ENCODE measurements around the gene CENPX. TPM values are rescaled to one million over a fixed set of nuclear protein-coding genes. Genes with fewer than 3 reads are reported as not detected.

CENPX gene
- total and polyA plus RNA-seq, 2 of the 13 experiments (the other 11 are each of a cell fraction or from before 2014, with no cell fraction given): 92.7 to 170 TPM

- TF ChIP-seq ZNF619 (CRISPR knock-in tag; IDR thresholded peaks at IDR 0.05): no peak
- TF ChIP-seq ZNF263 (CRISPR knock-in tag; IDR thresholded peaks at IDR 0.05): no peak; the same call in 1 of the 2 replicates
- TF ChIP-seq JUN (CRISPR knock-in tag; IDR thresholded peaks at IDR 0.05): no peak
- TF ChIP-seq ZNF180 (CRISPR knock-in tag; IDR thresholded peaks at IDR 0.05; ENCODE audit: borderline replicate concordance, low read depth): peak; percentile 81; the same call in 1 of the 2 replicates
- 0 out of 2 replicates have a peak, but pooled peaks have one; percentile 55 for TF ChIP-seq ZSCAN12 (CRISPR knock-in tag; IDR thresholded peaks at IDR 0.05)
- peak; percentile 4; the same call in 1 of the 2 replicates for TF ChIP-seq TBX2 (CRISPR knock-in tag; IDR thresholded peaks at IDR 0.05; ENCODE audit: borderline replicate concordance)
- TF ChIP-seq NPAS2 (CRISPR knock-in tag; IDR thresholded peaks at IDR 0.05; ENCODE audit: borderline replicate concordance): no peak
- TF ChIP-seq EP300 (IDR thresholded peaks at IDR 0.05; ENCODE audit: low read depth in 2 of 2, low read length in 2 of 2): no peak
- 0 out of 2 replicates have a peak, but pooled peaks have one; percentile 24 for TF ChIP-seq EP300 (CRISPR knock-in tag; IDR thresholded peaks at IDR 0.05; ENCODE audit: borderline replicate concordance)
- 0 out of 2 replicates have a peak, but pooled peaks have one; percentile 1 for TF ChIP-seq NFYB (CRISPR knock-in tag; IDR thresholded peaks at IDR 0.05)
- TF ChIP-seq ZSCAN20 (CRISPR knock-in tag; IDR thresholded peaks at IDR 0.05; ENCODE audit: borderline replicate concordance): peak; percentile 66; the same call in 1 of the 2 replicates
- TF ChIP-seq ZNF761 (CRISPR knock-in tag; conservative IDR thresholded peaks at IDR 0.05): 0 out of 2 replicates have a peak, but pooled peaks have one; percentile 9
- 0 out of 2 replicates have a peak, but pooled peaks have one; percentile 12 for TF ChIP-seq DR1 (CRISPR knock-in tag; IDR thresholded peaks at IDR 0.05)
- peak in 1 of 2 experiments; percentile 18; a peak in 2 of 4 replicates for TF ChIP-seq KLF16 (CRISPR knock-in tag; IDR thresholded peaks at IDR 0.05)
Measured at GRCh38 chr17:82065193-82065637, 42.5 kb upstream of the CENPX start (continued).

Measured in HepG2 (cell line).